HFF-Myc (cell line): Measurements from ENCODE around the gene LDLRAD4.

Source experiments
- DNase-seq: peaks from one replicate; pipeline ENCODE4 v3.0.0-alpha.2; 2011; ENCODE audit warnings: low read depth; ENCODE audit errors: extremely low read depth
- H3K4me3 ChIP-seq: replicated peaks from 2 replicates; pipeline ENCODE4 v1.5.1; 2011; ENCODE audit warnings: low read depth, mild to moderate bottlenecking, control low read depth, low read length
- TF ChIP-seq, protein P1 (sequence below): IDR thresholded peaks from 2 replicates; pipeline ENCODE4 v1.5.1; 2012; ENCODE audit warnings: mild to moderate bottlenecking, low read depth, low read length, control low read depth; ENCODE audit errors: missing control alignments

LDLRAD4 gene

DNA sequence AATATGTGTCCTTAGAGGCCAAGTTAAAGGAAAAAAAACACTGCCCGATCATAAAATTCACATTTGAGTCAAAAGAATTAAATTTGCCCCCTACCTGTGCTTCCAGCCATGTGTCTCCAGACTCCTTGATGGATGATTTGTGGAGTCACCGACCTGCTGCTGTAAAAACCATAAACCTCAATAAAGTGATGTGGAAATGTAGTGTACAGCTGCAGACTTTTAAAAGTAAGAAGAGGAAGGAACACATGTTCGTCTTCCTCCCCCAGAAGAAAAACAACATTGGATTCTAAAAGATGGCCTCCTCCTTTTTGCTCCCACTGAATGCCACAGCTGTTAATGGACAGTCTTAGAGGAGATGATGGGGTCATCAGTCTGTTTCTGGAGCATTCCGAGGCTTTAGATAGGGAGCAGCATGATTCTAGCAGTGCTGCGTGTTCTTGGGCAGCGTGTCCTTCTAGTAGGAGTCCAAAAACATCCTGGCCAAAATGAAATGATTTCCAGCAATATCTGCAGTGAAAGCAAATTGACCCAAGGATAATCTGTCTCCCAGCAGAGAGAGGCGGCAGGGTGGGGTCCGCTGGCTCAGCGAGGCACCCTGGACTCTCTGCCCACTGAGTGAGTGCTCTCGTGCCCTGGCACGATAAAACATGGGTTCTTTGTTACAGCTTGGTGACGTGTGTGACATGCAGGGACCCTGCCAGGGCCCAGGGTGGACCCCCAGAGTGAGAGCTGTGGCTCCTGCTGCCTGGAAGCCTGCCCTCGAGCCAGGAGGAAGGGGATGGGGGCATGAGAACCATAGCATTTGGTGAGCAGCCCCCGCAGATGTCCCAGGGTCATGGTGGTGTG lies 311.7 kb downstream of the LDLRAD4 start:
- H3K4me3 ChIP-seq = no peak overlapping the region
- TF ChIP-seq, protein P1, sequence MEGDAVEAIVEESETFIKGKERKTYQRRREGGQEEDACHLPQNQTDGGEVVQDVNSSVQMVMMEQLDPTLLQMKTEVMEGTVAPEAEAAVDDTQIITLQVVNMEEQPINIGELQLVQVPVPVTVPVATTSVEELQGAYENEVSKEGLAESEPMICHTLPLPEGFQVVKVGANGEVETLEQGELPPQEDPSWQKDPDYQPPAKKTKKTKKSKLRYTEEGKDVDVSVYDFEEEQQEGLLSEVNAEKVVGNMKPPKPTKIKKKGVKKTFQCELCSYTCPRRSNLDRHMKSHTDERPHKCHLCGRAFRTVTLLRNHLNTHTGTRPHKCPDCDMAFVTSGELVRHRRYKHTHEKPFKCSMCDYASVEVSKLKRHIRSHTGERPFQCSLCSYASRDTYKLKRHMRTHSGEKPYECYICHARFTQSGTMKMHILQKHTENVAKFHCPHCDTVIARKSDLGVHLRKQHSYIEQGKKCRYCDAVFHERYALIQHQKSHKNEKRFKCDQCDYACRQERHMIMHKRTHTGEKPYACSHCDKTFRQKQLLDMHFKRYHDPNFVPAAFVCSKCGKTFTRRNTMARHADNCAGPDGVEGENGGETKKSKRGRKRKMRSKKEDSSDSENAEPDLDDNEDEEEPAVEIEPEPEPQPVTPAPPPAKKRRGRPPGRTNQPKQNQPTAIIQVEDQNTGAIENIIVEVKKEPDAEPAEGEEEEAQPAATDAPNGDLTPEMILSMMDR = no peak
- no peak for DNase-seq

DNA sequence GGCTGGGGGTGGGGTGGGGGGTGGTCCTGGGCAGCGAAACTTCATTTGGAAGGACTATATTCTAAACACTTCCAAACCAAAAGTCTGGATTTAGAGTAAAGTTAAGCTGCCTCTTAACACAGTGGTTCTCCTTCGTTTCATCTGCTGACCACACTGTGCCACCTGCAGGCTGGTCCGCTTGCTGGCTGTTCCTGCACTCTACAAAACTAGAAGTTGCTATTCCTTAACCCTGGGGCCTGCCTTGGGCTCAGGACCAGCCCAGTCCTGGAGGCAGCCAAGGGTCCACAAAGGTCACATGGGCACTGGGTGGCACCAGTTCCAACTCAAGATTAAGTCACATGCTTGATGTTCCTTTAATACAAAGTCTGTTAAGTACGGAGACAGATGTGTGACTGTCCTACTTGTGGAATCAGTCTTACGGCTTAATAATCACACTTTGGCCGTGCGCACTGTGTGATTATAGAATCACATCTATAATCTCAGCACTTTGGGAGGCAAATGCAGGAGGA lies 312.4 kb downstream of the LDLRAD4 start:
- TF ChIP-seq, protein P1 = peak; percentile 48
- DNase-seq = peak; percentile 4
- H3K4me3 ChIP-seq = no peak overlapping the region

DNA sequence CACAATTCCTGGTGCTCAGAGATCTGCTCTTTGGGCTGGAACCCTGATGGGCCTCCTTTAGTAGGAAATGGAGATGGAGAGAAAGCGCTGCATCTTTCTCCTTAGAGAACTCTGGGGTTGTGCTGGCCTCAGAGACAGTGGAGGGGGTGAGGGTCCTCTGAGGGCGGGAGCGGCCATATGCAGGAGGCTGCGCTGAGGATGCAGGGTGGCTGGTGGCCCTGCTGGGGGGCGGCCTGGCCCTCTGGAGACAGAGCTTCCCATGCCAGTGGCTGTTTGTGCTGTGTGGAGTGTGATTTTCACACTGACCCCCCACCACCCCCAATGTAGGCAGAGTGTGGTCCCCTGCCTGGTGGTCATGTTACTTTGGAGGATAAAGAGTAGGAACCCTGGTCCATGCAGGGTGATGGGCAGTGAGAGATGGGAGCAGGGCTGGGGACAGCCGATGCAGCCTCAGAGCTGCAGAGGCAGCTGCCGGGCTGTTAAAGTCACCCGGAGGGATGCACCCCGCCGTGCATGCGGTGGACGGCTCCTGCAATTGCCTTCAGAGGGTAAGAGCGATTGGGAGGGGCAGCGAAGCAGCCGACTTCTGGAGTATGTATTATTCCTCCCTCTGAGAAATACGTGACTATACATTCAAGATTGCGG lies 313.2 kb downstream of the LDLRAD4 start:
- no peak overlapping the region for H3K4me3 ChIP-seq
- DNase-seq = no peak
- TF ChIP-seq, protein P1 = no peak

DNA sequence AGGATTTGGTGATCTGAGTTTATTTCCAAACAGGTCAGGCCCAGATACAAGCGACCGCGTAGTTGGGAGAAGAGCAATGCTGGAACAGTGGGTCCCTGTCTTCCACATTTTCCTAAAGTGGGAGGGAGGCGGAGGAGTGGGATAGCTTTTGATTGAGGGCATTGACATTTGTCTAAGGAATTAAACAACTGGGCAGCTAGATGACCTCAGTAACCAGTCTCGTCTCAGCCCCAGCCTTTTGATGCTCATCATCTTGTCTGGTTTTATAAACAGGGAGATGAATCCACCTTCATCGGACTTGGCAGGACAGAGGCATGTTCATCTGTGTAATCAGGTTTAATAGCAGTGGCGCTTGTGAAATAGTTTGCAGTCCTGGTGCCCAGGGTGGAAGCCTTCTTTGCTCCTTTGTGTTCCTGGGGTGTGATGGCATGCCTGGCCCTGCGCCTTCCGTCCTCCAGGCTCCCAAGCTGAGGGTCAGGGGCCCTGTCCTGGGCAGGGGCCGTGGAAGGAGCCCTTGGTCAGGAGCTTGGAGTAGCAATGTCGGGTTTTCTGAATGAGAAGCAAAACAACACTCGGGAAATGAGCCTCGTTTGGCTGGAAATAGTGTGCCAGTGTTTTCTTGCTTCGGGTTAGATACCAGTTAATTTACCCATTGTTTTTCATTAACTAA lies 314.0 kb downstream of the LDLRAD4 start:
- H3K4me3 ChIP-seq = no peak overlapping the region
- TF ChIP-seq, protein P1 = no peak
- DNase-seq = no peak

DNA sequence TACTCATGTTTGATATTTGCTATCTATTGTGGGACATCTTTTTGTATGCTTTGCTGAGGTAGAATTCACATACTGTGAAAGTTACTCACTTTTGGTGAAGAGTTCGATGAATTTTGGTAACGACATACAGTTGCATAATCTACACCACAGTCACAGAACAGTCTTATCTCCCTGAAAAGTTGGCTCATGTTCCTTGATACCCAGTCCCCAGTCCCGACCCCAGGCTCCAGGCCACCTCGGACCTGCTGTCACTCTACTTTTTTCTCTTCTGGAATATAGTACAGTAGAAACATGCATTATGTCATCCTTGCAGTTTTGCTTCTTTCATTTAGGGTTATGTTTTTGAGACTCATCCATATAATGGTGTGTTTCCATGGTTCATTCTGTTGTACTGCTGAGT lies 316.1 kb downstream of the LDLRAD4 start:
- TF ChIP-seq, protein P1 = no peak

DNA sequence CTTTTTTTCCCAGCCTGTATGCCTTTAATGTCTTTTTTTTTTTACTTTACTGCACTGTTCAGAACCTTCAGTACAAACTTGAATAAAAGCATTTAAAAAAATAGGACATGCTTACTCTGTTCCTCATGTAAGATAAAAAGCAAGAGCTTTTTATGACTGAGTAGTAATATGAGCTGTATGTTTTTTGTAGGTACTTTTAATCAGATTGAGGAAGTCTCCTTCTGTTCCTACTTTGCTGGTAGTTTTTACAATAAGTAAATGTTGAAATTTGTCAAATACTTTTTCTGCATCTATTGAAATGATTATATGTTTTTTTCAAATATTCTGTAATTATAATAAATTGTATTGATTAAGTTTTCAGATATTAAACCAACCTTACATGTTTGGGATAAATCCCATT lies 318.0 kb downstream of the LDLRAD4 start:
- no peak overlapping the region for H3K4me3 ChIP-seq
- TF ChIP-seq, protein P1 = no peak
- no peak for DNase-seq

More for the DNA sequence above, 316.1 kb downstream of the LDLRAD4 start:
- no peak overlapping the region for H3K4me3 ChIP-seq
- no peak for DNase-seq
